ENCODE results near the gene OR4B1. TPM values are rescaled to one million over a fixed set of nuclear protein-coding genes. Genes with fewer than 3 reads are reported as not detected.
A peak's percentile ranks its signal among the peaks of the same experiment; 100 is the strongest.

The OR4B1 gene
- polyA plus RNA-seq, 3 donors: not detected

DNA sequence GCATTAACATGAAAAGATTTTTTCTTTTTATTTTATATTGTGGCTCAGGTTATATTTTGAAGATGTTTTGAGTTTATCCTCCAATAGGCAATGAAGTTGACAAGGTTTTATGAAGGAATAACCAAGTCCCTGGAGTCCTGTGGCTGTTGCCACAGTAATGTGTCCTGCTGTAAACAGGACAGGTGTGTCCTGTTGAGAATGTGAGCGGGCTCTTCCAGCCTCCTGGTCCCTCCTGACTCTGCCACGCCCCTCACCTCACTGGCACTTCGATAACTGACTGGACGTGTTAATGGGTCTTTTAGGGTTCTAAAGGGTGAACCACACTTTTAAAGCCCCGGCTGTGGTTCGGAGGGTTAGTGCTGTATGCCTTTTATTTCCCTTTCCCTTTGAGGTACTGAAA lies 47.8 kb upstream of the OR4B1 start:
- intact Hi-C loops (cut with micrococcal nuclease): no loop called here
- H3K27me3 Mint-ChIP-seq (ENCODE audit: low read depth in 3 of 3): peaks cover 0 to 3% (median 0%) of the 10 kb centered on the region in 3 donors
- peaks cover 51 to 55% of the 10 kb centered on the region in 2 donors for H3K36me3 ChIP-seq (replicated peaks in 1 of 2; ENCODE audit: control insufficient read depth in 1 of 2, insufficient read depth in 2 of 2, low read length in 2 of 2)
- no peak overlapping the region for H3K4me2 ChIP-seq (replicated peaks; ENCODE audit: extremely low read depth, low read length, poor library complexity, severe bottlenecking)
- H3K36me3 Mint-ChIP-seq: peaks cover 53 to 72% of the 10 kb centered on the region in 2 donors
- H3K9me3 ChIP-seq (replicated peaks in 1 of 2; ENCODE audit: control insufficient read depth in 1 of 2, insufficient read depth in 1 of 2, low read length in 2 of 2): no peaks in the 10 kb centered on the region
- H3K4me3 ChIP-seq (replicated peaks in 1 of 3; ENCODE audit: low read depth in 2 of 3, low read length in 3 of 3): no peak overlapping the region
- no peaks in the 10 kb centered on the region for H3K79me2 ChIP-seq (ENCODE audit: insufficient read depth, low read length)
- no peaks in the 10 kb centered on the region for H3K27me3 ChIP-seq (ENCODE audit: control insufficient read depth in 2 of 2, insufficient read depth in 2 of 2, low read length in 2 of 2)
- DNase-seq: no peak
- no peak overlapping the region for H3K27ac ChIP-seq (ENCODE audit: low read depth in 1 of 2, low read length in 2 of 2)
- TF ChIP-seq, protein P1, sequence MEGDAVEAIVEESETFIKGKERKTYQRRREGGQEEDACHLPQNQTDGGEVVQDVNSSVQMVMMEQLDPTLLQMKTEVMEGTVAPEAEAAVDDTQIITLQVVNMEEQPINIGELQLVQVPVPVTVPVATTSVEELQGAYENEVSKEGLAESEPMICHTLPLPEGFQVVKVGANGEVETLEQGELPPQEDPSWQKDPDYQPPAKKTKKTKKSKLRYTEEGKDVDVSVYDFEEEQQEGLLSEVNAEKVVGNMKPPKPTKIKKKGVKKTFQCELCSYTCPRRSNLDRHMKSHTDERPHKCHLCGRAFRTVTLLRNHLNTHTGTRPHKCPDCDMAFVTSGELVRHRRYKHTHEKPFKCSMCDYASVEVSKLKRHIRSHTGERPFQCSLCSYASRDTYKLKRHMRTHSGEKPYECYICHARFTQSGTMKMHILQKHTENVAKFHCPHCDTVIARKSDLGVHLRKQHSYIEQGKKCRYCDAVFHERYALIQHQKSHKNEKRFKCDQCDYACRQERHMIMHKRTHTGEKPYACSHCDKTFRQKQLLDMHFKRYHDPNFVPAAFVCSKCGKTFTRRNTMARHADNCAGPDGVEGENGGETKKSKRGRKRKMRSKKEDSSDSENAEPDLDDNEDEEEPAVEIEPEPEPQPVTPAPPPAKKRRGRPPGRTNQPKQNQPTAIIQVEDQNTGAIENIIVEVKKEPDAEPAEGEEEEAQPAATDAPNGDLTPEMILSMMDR (IDR thresholded peaks at IDR 0.05): no peak
- peaks cover 31% of the 10 kb centered on the region for H3K4me1 Mint-ChIP-seq
- H3K9me3 Mint-ChIP-seq: peaks cover 0 to 2% (median 0%) of the 10 kb centered on the region in 7 donors
- H3K4me1 ChIP-seq (ENCODE audit: control insufficient read depth in 1 of 2, insufficient read depth in 2 of 2, low read length in 2 of 2): peaks cover 22 to 25% of the 10 kb centered on the region in 2 donors
- H3K27ac Mint-ChIP-seq: peak overlapping the region in 1 of 7 donors; percentile 21
- no peak overlapping the region for H3K9ac ChIP-seq (ENCODE audit: insufficient read depth, low read length, poor library complexity, severe bottlenecking)
- WGBS (ENCODE audit: insufficient coverage): 94% methylated on average over 2 of the region's 6 CpGs
- H2AFZ ChIP-seq (ENCODE audit: insufficient read depth, low read depth, low read length, poor library complexity, severe bottlenecking): no peak overlapping the region
- peaks cover 63% of the 10 kb centered on the region for H4K20me1 ChIP-seq (ENCODE audit: insufficient read depth, low read length)
- H3K4me3 Mint-ChIP-seq: no peak overlapping the region

DNA sequence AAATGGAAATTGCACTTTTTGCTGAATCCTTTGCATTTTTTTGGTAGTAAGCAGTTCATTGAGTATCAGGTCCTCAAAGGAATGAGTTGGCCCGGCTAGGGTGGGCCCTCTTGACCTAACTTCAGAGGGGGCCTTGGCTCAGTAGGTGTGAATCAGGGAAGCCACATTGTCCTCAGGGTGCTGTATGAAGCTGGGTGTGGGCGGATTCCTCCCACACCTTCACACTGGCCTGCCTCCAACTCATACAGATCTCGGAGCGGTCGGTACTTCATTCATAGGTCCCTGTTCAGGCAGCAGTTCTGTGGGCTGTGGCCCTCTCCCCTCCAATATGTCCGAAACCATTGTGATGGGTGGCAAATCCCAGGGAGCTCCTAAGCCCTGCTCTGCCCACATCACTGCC lies 47.4 kb upstream of the OR4B1 start:
- Mint-ChIP-seq H3K9me3 (peaks cover 0 to 2% (median 0%) of the 10 kb centered on the region in 7 donors), H3K36me3 (peaks cover 49 to 67% of the 10 kb centered on the region in 2 donors), H3K4me3 (no peak overlapping the region), H3K4me1 (peaks cover 31% of the 10 kb centered on the region), H3K27me3 (ENCODE audit: low read depth in 3 of 3) (peaks cover 0 to 3% (median 0%) of the 10 kb centered on the region in 3 donors), H3K27ac (peak overlapping the region in 1 of 7 donors; percentile 42)
- H3K27ac ChIP-seq (ENCODE audit: low read depth in 1 of 2, low read length in 2 of 2): no peak overlapping the region
- no peak overlapping the region for H3K9ac ChIP-seq (ENCODE audit: insufficient read depth, low read length, poor library complexity, severe bottlenecking)
- no peak overlapping the region for H3K4me3 ChIP-seq (replicated peaks in 1 of 3; ENCODE audit: low read depth in 2 of 3, low read length in 3 of 3)
- H2AFZ ChIP-seq (ENCODE audit: insufficient read depth, low read depth, low read length, poor library complexity, severe bottlenecking): no peak overlapping the region
- intact Hi-C loops (cut with micrococcal nuclease): no loop called here
- H3K4me2 ChIP-seq (replicated peaks; ENCODE audit: extremely low read depth, low read length, poor library complexity, severe bottlenecking): no peak overlapping the region
- 100% methylated on average over 3 of the region's 6 CpGs for WGBS (ENCODE audit: insufficient coverage)
- peaks cover 47 to 50% of the 10 kb centered on the region in 2 donors for H3K36me3 ChIP-seq (replicated peaks in 1 of 2; ENCODE audit: control insufficient read depth in 1 of 2, insufficient read depth in 2 of 2, low read length in 2 of 2)
- H3K27me3 ChIP-seq (ENCODE audit: control insufficient read depth in 2 of 2, insufficient read depth in 2 of 2, low read length in 2 of 2): no peaks in the 10 kb centered on the region
- H4K20me1 ChIP-seq (ENCODE audit: insufficient read depth, low read length): peaks cover 59% of the 10 kb centered on the region
- no peaks in the 10 kb centered on the region for H3K9me3 ChIP-seq (replicated peaks in 1 of 2; ENCODE audit: control insufficient read depth in 1 of 2, insufficient read depth in 1 of 2, low read length in 2 of 2)
- TF ChIP-seq, protein P1 (IDR thresholded peaks at IDR 0.05): no peak
- H3K79me2 ChIP-seq (ENCODE audit: insufficient read depth, low read length): no peaks in the 10 kb centered on the region
- H3K4me1 ChIP-seq (ENCODE audit: control insufficient read depth in 1 of 2, insufficient read depth in 2 of 2, low read length in 2 of 2): peaks cover 22 to 25% of the 10 kb centered on the region in 2 donors
- no peak for DNase-seq

All from CD14-positive monocyte (primary cell).